GM20000 (cell line): ENCODE results near the gene S100A7.

Experiments used
- DNase-seq: peaks from one replicate; pipeline ENCODE4 v3.0.0; 2012; ENCODE audit warnings: low spot score
- CTCF ChIP-seq: IDR thresholded peaks from 2 replicates; pipeline ENCODE4 v1.5.1; 2012; ENCODE audit warnings: mild to moderate bottlenecking, control low read depth; ENCODE audit errors: extremely low read depth, missing control alignments

S100A7 gene

GRCh38 chr1:153447498-153448170 lies 12.8 kb downstream of the S100A7 start:
- TF ChIP-seq CTCF = no peak
- DNase-seq = no peak

GRCh38 chr1:153444078-153444477 lies 16.4 kb downstream of the S100A7 start:
- no peak for TF ChIP-seq CTCF

GRCh38 chr1:153443486-153443885 lies 17.0 kb downstream of the S100A7 start:
- no peak for TF ChIP-seq CTCF
- no peak for DNase-seq

More at GRCh38 chr1:153444078-153444477, 16.4 kb downstream of the S100A7 start:
- no peak for DNase-seq

DNA sequence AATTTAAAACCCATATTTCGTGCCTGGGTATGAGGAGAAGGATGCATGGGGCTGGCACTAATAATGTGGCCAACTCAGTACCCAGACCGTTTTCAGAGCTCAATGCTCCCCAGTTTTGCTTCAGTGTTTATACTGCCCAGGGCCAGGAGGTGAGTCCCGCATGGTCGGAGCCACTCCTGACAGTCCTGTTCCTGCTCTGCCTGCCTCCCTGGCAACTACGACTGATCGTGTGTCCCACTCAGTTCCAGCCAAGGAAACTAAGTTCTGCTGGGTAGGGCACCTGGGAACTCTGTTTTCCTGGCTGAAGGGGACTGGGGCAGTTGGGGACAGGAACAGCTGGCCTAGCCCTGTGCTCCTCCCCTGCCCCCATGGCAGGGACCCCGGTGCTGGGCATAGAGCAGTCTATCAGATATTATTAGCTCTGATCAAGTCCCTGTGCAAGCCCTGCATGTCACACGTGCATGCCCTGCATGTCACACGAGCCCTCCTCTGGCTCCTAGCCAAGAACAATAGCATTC lies 19.2 kb downstream of the S100A7 start:
- no peak for TF ChIP-seq CTCF
- DNase-seq = no peak

DNA sequence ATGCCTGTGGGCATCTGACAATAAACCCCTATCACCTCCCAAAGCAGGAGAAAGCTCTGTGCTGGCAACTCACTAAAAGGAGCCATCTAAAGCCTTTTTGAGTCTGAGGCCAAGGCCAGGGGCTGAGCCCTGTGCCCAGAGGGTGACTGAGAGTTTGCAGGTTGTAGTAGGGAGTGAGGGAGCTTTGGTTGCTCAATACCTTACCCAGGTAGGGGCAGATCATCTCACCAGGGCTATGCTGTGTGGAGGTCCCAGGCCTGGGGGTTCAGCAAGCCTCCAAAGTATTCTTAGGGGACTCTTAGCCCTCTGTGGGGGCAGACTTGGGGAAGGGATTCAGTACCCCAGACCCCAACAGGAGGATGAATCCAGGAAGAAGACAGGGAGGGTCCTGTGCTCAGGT lies 21.2 kb downstream of the S100A7 start:
- TF ChIP-seq CTCF = no peak
- no peak for DNase-seq

GRCh38 chr1:153438599-153438998 lies 21.9 kb downstream of the S100A7 start:
- no peak for DNase-seq
- TF ChIP-seq CTCF = no peak

DNA sequence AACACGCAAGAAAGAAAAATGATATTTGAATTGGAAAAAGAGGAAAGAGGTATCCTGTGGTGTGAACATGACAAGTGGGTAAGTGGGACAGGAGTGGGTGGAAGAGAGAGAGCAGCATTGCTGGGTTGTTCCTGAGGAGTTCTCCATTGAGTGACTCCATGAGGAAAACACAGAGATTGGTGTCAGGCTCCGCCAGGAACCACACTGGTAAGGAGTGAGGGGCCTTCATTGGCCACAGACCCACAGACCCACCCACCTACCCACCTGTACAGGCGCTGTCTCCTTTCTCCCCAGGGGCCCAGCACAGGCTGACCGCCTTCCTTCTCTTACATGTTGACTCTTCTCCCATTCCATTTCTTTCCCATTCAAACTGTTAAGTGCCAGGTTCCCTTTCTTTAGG lies 23.2 kb downstream of the S100A7 start:
- TF ChIP-seq CTCF = no peak
- no peak for DNase-seq
